ENCODE data around the gene OR6J1.
"Not testable (repeated sequence)": the region's sequence is repeated elsewhere in the genome, so short reads cannot be mapped to it uniquely, and the experiment has no call there.

The OR6J1 gene

DNA sequence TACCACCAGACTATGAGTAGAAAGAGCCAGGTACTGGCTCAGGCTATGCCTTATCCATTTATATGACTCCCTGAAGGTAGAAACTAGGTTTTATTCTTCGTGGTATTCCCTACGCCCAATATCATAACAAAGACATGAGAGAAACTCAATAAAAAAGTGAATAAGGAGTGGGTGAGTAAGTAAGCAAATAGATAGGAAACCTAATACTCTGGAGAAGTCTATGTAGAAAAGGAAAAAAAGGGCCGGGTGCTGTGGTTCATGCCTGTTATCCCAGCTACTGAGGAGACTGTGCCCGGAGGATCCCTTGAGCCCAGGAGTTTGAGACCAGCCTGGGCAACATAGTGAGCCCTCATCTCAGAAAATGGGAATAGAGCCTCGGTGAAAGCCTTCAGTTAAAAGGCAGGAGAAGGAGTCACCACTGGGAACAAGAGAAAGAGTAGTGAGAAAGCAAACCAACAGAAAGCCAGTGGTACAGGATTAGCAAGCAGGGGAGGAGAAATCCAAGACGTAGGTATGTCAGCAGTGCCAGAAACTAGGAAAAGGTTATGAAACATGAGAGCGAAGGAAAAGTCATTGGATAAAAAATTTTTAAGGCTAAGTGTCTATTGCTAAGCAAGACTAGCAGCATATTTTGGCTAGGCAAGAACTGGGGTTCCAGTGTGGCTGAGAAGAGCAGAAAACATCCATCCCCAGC, 6.0 kb upstream of the OR6J1 start:
- DNase-seq = no peak

DNA sequence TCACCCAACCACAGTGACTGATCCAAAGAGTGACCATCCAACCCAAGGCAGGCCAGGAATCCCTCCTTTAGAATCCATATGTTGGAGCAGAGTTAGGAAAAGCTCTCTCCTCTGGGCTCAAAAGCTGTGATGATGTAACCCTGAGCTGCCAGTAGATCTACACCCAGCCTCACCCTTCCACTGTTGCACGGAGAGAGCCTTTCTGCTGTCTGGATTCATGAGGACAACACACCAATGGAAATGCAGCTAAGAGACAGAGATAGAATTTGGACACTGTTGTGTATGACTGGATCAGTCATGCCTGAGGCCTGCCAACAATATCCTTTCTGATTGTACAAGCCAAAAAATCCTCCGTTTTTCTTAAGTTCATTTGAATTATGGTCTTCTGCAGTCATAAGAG, 4.4 kb upstream of the OR6J1 start:
- no peak for DNase-seq

DNA sequence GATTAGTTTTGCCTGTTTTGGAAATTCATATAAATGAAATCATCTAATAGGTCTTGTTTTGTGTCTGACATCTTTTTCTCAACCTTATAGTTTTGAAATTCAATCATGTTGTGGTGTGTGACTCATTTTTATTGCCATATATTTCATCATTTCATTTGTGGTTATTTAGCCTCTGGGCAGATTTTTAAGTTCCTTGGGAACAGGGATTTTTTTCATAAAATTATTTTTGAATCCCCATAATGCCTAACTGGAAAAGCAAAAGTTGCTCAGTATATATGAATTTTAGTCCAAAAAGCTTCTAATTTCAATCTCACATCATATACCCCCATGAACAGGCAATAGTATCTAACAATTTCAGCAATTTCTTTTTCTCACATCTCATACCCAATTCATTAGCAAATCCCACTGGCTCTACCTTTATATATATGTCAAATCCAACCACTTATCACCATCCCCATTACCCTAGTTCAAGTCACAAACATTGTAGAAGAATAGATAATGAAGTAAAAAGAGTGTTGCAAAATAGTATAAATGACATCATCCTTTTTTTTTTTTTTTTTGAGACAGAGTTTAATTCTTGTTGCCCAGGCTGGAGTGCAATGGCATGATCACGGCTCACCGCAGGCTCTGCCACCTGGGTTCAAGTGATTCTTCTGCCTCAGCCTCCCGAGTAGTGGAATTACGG, 2.6 kb upstream of the OR6J1 start:
- no peak for DNase-seq

DNA sequence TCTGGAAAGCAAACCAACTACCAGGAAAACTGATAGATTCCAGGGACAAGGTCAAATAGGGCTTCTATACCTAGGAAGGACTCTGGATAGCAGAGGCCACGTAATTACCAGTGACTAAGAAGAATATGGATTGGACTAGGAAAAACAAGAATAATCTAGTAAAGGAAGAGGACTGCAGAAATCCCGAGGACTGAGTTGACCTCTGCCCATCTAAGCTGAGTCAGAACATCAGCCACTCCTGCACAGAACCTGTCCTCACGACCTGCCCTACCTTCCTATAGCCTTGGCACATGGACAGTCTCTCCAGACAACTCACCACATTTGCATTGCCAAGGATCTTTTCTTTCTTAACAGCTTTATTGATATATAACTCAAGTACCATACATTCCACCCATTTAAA, 2.3 kb downstream of the OR6J1 start:
- no peak for DNase-seq

DNA sequence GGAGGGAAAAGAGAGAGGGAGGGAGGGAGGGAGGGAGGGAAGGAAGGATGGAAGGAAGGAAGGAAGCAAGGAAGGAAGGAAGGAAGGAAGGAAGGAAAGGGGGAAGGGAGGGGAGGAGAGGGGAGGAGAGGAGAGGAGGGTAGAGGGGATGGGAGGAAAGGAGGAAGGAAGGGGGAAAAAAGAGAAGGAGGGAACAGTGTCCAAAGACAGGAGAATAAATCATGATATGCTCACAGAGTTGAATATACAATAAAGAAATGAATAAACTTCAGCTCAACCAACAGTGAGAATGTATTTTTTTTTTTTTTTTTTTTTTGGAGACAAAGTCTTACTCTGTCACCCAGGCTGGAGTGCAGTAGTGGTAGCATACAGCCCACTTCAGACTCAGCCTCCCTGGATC, 4.0 kb downstream of the OR6J1 start:
- DNase-seq = no peak

DNA sequence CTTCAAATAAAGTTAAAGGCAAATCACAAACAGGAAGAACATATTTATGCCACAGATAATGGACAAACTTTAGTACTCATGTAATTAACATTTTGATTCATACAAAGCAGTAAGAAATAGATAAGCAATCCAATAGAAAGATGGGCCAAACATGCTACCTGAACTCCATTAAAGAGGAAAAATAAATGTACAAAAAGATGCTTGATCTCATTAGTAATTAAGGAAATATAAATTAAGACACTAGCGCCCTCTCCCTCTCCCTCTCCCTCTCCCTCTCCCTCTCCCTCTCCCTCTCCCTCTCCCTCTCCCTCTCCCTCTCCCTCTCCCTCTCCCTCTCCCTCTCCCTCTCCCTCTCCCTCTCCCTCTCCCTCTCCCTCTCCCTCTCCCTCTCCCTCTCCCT, 8.2 kb downstream of the OR6J1 start:
- not testable (repeated sequence) for DNase-seq

DNA sequence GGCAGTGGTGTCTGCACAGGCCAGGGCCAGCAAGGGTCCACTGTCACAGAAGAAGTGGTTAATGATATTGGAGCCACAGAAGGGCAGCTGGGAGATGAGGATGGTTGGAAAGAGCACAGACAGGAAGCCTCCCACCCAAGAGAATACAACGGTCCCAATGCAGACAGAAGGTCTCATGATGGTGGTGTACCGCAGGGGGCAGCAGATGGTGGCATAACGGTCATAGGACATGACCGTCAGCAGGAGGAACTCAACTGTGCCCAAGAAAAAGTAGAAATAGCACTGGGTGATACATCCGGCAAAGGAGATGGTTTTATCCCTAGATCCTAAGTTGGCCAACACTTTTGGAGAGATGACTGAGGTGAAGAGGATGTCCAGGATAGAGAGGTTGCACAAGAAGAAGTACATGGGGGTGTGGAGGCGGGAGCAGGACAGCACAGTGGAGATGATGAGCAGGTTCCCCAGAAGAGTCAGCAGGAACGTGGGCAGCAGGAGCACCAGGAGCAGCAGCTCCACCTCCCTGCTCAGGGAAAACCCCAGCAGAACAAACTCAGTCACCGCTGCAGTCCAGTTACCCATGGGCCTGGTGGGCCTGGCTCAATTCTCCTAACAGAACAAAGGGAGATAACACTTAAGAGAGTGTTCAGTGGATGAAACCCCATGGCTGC, 9.8 kb downstream of the OR6J1 start:
- no peak for DNase-seq

DNA sequence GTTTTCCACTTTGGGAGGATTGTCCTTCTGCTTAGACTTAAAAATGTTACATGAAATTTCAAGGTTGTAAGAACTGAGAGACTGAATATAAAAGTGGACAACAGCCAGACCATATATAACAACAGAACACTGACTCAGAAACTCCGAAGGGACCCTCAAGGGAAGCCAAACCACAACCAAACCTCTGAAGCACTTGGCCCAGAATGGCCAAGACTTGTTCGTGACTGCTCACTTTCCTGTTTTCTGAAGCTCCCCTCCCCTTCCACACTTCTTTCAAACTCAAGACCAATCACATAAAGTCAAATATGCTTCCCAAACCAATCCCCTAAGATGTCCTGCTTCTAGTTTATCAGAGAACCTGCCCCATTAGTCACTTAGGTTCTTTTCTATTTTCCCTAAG, 13.7 kb downstream of the OR6J1 start:
- no peak for DNase-seq

DNA sequence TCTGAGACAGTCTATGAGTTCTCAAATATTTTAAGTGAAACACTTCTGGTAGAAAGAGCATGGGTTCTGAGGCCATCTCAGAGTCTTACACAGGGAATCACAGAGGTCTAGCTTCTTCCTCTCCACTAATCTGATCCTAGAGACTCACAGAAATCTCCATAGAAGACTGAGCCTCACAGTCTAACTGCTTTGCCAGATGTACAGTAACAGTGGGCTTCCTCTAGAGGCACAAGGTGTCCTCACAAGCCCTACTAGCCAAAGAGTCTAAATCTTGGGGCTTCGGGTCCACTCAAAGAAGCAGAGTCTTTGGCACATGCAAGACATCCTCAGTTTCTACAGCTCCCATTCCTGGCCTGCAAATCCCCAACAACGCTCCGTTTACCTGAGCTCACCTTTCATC, 14.1 kb downstream of the OR6J1 start:
- no peak for DNase-seq

DNA sequence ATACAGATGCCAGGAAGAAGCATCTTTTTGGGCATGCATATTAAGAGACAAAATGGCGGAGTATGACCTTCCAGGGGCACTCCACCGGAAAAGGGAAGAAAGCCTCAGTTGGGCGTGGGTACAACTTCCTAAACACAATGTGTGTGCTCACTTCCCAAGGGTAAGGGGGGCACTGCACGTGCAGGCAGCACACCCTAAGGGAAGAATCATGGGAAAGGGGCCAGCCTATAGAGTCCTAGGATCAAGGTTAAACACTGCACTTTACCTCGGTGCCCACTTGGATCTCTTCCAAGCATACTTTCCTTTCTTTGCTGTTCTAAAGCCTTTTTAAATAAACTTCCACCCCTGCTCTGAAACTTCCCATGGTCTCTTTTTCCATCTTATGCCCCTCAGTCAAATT, 14.8 kb downstream of the OR6J1 start:
- DNase-seq = no peak

DNA sequence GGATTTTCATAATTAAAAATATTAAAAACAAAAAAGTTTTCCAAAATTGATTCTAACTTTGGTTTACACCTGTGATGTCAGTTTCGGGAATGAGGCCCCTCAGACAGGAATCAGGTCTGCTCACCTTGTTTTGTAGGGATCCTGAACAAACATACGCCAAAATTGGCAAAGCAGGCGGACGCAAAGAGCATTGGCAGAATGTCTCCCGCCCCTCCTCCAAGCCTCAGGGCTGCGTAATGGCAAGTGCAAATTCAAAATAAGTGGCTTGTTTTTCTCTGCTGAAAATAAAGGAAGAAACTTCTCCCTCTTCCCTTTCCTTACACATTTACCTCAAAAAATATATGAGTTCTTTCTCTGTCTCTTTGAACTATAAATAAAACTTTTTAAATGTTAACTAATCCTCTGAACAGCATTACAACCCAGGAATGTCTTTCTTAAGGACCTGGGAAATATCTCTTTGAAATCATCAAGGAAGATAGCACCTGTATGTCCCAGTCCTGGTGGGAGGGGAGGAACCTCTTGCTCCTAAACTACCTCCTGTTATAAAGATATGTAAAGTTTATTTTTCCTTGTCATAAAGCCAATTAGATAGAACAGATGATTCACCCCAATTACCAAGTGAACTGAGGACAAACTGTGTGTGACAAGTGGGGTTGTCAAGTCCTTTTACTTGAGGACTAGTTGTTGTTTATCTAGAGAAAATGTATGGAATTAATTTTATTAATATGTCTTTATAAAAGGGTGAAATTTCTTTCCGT, 16.5 kb downstream of the OR6J1 start:
- no peak for DNase-seq

DNA sequence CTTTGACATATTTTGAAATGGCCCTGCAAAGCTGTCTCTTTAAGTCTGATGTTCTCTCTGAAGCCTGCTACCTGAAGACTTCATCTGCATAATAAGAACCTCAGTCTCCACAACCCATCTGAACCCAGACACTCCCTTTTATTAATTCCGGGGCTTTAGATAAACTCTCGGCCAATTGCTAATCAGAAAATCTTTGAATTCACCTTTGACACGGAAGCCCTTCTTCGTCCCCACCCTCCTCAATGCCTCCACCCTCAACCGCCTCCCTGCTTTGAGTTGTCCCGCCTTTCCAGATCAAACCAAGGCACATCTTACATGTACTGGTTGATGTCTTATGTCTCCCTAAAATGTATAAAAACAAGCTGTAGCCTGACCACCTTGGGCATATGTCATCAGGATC, 17.6 kb downstream of the OR6J1 start:
- DNase-seq = no peak

DNA sequence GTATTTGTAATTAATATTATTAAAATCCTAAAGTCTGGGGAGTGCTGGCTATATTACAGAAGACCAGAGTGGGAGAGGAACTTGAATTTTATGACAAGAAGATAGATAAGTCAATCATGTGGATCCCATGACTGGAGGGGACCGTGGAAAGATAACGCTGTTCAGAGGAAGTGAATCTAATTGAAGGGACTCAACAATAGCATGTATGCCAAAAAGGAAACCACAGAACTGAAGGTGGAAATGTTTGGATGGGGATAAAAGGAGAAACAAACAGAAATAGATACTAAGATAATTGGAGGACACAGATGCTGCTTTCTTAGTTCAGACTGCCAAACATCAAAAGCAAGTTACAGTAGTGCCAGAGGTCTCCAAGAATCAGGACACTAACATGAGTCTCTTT, 21.1 kb downstream of the OR6J1 start:
- no peak for DNase-seq

DNA sequence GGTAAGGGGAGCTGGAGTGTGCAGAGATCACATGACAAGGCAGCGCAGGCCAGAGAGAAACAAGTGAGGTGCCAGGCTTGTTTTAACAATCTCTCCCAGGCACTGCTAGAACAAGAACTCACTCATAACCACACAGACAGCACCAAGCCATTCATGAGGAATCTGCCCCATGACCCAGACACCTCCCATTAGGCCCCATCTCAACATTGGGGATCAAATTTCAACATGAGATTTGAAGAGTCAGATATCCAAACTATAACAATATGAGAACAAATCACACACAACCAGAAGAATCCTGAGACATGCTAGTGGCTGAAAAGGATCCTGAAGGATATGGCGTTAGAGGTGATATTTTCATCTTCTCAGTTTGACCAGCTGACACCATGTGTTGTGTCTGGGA, 21.9 kb downstream of the OR6J1 start:
- no peak for DNase-seq

DNA sequence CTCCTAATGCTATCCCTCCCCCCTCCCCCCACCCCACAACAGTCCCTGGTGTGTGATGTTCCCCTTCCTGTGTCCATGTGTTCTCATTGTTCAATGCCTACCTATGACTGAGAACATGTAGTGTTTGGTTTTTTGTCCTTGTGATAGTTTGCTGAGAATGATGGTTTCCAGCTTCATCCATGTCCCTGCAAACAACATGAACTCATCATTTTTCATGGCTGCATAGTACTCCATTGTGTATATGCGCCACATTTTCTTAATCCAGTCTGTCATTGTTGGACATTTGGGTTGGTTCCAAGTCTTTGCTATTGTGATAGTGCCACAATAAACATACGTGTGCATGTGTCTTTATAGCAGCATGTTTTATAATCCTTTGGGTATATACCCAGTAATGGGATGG, 28.4 kb downstream of the OR6J1 start:
- not testable (repeated sequence) for DNase-seq

DNA sequence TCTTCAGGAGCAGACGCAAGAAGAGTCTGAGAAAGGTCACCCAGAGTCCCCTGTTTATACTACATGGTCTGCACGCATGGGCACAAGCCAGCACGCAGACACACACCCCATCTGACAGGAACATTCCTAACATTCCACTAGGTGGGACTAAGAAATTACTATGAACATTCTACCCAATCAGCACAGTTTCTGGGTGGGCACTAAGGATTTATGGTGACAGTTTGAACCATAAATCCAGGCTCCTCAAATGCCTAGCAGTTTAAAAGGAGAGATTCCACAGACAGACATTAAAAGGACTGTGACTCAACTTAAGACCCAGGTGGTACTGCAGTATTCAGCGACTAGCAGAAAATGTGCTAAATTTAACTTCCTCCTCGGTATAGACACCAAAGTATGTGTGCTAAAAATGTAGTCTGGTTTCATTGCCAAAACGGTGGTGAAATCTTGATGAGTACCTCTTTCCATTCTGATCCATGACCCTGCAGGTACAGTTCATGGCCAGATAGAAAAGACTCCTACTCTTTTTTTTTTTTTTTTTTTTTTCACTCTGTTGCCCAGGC, 29.8 kb downstream of the OR6J1 start:
- no peak for DNase-seq

DNA sequence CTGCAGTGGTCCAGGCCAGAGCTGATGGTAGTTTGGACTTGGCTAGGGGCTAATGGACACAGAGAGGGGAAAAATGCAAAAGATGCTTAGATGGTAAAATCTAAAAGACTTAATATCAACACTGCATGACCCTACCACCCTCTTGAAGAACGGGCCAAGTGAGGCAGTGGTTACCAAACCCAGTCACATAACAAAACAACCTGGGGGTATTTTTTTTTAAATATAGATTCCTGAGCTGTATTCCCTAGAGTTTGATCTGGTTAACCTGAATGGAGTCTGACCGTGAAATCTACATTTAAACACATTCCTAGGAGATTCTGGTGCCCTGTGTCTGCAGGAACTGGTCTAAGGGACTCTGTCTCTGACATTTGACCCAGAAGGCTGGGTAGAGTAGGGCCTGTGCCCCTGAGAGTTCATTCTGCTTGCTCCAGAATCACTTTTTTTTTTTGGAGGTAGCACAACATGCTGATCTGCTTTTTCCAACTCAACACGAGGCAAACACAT, 30.4 kb downstream of the OR6J1 start:
- DNase-seq = no peak

DNA sequence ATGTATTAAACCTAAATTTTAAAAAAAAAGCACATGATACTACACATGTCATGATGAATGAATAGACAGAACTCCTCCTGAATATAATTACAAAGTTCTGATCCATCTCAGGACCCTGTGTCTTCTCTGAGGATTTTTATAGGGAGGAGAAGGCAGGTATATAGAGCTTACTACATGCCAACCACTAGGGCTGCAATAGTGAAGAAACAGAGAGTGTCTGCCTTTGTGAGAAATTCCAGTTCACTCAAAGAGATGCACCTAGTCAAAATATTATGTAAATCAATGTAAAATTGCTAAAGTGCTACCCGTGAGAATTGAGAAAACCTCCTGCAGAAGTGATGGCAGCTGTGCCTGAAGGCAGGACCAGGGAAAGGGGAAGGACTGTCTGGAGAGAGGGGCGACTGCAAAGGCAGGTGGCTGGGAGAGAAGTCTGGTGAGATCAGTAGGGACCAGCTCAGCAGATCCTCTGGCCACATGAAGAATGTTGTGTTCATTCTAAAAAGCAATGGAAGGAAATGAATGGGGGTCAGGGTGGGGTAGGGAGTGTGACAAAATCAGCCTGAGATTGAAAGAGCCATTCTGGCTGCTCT, 31.0 kb downstream of the OR6J1 start:
- no peak for DNase-seq

DNA sequence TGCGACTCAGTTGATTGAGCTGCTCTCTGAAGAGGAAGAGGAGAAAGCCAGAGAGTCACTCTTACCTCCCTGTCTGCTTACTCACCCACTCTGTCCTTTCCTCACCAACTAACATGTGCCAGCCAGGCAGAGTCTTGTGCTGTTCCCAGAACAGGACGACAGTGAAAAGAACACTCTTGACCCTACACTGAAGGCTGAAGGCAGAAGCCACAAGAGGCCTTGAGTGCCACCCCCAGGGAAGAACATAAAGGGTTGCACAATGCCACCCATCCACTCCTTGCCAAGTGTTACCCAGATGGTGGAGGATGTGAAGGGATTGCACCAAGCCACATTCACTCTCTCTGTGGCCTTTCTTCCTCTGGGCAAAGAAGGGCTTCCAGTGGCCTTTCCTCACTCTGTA, 33.2 kb downstream of the OR6J1 start:
- no peak for DNase-seq

DNA sequence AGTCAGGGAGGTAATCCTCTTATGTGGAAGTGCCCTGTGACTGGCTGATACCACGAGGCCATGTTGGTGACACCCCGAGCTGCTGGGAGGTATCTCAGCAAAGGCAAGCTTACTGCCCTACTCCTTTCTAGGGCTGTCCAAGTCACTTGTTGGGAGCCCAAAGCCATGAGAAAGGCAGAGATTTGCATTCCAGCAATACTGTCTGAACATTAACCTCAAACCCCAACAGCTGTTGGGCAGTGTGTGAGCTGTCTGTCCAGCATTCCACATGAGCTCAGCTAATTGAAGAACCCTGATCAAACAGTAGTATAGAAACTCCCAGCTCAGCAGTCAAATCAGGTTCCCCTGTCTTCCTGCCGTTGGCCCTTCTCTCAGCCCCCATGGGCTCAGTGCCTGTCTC, 36.9 kb downstream of the OR6J1 start:
- no peak for DNase-seq

DNA sequence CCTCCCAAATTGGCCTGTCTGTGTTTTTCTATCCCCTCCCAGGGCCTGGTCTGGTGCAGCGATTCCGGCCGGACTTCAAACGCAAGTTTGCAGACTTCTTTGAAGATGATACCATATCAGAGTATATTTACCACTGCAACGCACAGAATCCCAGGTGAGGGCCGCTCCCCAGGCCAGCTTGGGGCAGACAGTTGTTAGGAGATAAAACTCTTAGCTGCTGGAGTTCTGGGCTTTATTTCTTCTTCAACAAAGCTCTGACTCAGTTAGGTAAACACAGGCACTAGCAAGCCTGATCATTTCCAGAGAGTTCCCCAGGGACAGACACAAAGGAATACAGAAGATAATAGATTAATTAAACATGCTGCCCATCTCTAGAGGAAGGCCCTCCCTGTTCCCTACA, 37.8 kb downstream of the OR6J1 start:
- no peak for DNase-seq

DNA sequence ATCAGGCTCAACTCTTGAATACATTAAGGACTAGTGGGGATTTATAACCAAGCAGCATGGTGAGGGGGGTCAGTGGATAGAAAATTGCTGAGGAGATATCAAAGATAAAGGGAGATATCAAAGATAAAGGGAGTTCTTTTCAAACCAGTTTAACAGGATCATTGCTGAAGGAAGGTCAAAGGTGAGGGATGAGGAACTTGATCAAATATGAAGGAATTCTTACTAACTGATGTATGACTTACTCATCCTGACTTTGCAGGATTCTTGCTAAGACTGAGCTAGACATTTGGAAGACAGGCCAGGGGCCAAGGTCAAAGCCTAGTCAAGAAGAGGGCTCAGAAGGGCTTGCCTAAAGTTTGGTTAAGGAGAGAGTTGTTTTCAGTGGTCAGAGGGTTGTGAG, 41.3 kb downstream of the OR6J1 start:
- no peak for DNase-seq

DNA sequence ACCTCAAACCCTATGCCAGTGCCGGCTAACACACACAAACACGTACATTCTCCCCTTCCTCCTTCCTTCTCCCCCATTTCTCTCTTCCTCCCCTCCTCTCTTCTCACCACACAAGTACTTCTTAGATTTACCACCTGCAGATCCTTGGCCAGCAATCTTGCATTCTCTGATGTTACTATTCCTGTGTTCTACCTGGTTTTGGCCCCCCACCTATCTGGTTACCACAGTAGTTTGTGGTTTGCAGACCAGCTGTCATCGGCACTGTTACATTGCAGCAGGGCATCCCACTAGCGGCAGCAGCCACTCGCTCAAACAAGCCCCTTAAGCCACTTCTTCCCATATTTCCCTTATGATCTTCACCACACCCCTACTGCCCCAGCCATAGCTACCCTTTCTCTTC, 42.2 kb downstream of the OR6J1 start:
- DNase-seq = no peak
